ENCODE data around the gene CD28.
"Not testable (repeated sequence)": the region's sequence is repeated elsewhere in the genome, so short reads cannot be mapped to it uniquely, and the experiment has no call there.

CD28 gene

GRCh38 chr2:203785391-203786110, 79.1 kb downstream of the CD28 start:
- not testable (repeated sequence) for DNase-seq

- DNase-seq: no peak
Measured at GRCh38 chr2:203786549-203787351, 80.3 kb downstream of the CD28 start.

- no peak for DNase-seq
Measured at GRCh38 chr2:203787979-203788378, 81.5 kb downstream of the CD28 start.

Measured in NCI-H446 treated with DMSO at 0.1 percent for 48 hours (cell line).